NB4 (cell line): ENCODE data around the gene PDHB.

ENCODE experiments used
- MYC ChIP-seq: IDR thresholded peaks from 2 replicates; pipeline ENCODE4 v1.6.1; 2011; ENCODE audit warnings: low read depth, low read length
- TF ChIP-seq, protein P1 (sequence below): IDR thresholded peaks from 2 replicates; pipeline ENCODE4 v1.6.1; 2011; ENCODE audit warnings: low read depth, low read length
- TF ChIP-seq, protein P2 (sequence below): IDR thresholded peaks from one replicate; pipeline ENCODE4 v1.5.1; 2012; ENCODE audit warnings: low read depth, low read length

DNA sequence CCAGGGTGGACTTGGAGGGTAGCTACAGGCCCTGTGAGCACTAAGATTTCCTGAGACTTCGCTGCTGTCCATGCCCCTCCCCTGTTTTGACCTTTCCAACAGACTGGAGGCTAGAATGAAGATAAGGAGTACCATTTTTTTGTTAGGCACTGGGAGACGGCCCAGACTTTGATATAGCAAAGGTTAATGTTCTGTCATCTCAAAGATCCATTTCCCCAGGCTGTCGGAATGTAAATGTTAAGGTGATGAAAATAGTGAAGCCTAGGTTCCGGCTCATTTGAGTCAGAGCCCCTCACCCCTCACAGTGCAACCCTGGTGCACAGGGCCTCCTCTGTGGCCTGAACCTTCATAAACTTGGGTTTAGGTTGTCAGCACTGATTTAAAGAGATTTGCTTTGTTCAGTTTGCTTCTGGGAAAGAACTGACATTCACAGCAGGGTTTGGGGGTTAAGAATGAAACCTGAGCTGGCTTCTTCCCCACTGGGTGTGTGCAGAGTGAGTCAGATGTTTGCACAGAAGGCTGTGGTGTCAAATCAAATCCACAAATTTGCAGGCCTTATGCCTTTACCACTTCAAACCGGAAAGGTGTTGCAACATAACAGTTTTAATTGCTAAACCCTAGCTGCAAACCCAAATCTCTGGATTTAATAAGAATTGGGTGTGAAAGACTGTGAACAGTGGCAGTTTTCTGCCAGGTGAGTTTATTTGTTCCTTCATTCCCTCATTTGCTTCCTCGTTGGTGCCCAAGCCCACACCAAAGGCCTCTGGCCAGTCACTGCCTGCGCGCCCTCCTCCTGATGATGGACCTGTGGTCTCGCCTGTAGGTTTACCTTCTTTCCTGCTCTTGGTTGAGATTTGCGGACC, 37.6 kb upstream of the PDHB start:
- TF ChIP-seq, protein P1, sequence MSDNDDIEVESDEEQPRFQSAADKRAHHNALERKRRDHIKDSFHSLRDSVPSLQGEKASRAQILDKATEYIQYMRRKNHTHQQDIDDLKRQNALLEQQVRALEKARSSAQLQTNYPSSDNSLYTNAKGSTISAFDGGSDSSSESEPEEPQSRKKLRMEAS: peak; percentile 70
- TF ChIP-seq, protein P2, sequence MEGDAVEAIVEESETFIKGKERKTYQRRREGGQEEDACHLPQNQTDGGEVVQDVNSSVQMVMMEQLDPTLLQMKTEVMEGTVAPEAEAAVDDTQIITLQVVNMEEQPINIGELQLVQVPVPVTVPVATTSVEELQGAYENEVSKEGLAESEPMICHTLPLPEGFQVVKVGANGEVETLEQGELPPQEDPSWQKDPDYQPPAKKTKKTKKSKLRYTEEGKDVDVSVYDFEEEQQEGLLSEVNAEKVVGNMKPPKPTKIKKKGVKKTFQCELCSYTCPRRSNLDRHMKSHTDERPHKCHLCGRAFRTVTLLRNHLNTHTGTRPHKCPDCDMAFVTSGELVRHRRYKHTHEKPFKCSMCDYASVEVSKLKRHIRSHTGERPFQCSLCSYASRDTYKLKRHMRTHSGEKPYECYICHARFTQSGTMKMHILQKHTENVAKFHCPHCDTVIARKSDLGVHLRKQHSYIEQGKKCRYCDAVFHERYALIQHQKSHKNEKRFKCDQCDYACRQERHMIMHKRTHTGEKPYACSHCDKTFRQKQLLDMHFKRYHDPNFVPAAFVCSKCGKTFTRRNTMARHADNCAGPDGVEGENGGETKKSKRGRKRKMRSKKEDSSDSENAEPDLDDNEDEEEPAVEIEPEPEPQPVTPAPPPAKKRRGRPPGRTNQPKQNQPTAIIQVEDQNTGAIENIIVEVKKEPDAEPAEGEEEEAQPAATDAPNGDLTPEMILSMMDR: no peak
- TF ChIP-seq MYC: peak; percentile 76
